Measurements from ENCODE around the gene BAIAP2L1. TPM values are rescaled to one million over a fixed set of nuclear protein-coding genes. Genes with fewer than 3 reads are reported as not detected.

BAIAP2L1 gene
- total RNA-seq, 4 donors from 2014 or later: 15.3 to 28.2 (median 19.8) TPM

DNA sequence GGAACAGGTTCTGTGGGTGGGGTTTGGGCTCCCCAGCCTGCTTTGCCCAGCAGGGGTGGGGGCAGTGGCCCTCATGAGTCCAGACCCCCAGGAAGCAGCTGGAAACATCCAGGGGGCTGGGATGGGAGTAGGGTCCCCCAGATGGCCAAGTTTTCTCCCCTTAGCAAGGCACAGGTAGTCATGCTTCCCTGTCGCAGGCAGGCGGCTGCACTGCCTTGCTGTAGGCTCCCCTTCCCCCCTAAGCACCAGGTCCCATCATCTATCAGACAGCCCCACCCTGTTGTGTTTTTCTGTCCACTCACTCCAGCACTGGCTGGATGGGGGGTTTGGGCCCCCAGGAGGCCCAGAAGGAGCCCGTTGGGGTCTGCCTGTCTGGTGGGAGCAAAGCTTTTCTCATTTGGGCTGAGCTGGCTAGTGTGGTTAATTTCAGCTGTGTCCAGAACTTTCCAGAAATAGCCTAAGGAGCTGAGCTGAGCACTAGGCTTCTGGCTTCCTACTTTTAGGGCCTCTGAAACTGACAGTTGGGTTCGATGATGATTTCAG is 111.5 kb downstream of the BAIAP2L1 start:
- WGBS, 2 donors: 88 to 97% methylated on average over 4 of the region's 4 CpGs
- Histone ChIP-seq H3K27ac (peak overlapping the region in 2 of 3 donors; percentile 30 to 58), H3K36me3 (peaks cover 22 to 36% of the 10 kb centered on the region in 2 donors), H3K27me3 (no peaks in the 10 kb centered on the region), H3K4me3 (replicated peaks in 1 of 3) (no peak overlapping the region), H3K9me3 (no peaks in the 10 kb centered on the region), H3K4me1 (peaks cover 38 to 56% of the 10 kb centered on the region in 2 donors)
- no peak for TF ChIP-seq POLR2A (IDR thresholded peaks at IDR 0.05)
- TF ChIP-seq, protein P1, sequence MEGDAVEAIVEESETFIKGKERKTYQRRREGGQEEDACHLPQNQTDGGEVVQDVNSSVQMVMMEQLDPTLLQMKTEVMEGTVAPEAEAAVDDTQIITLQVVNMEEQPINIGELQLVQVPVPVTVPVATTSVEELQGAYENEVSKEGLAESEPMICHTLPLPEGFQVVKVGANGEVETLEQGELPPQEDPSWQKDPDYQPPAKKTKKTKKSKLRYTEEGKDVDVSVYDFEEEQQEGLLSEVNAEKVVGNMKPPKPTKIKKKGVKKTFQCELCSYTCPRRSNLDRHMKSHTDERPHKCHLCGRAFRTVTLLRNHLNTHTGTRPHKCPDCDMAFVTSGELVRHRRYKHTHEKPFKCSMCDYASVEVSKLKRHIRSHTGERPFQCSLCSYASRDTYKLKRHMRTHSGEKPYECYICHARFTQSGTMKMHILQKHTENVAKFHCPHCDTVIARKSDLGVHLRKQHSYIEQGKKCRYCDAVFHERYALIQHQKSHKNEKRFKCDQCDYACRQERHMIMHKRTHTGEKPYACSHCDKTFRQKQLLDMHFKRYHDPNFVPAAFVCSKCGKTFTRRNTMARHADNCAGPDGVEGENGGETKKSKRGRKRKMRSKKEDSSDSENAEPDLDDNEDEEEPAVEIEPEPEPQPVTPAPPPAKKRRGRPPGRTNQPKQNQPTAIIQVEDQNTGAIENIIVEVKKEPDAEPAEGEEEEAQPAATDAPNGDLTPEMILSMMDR (IDR thresholded peaks at IDR 0.05): no peak
- no peak for DNase-seq
- intact Hi-C loops (cut with DNase I): no loop called here

DNA sequence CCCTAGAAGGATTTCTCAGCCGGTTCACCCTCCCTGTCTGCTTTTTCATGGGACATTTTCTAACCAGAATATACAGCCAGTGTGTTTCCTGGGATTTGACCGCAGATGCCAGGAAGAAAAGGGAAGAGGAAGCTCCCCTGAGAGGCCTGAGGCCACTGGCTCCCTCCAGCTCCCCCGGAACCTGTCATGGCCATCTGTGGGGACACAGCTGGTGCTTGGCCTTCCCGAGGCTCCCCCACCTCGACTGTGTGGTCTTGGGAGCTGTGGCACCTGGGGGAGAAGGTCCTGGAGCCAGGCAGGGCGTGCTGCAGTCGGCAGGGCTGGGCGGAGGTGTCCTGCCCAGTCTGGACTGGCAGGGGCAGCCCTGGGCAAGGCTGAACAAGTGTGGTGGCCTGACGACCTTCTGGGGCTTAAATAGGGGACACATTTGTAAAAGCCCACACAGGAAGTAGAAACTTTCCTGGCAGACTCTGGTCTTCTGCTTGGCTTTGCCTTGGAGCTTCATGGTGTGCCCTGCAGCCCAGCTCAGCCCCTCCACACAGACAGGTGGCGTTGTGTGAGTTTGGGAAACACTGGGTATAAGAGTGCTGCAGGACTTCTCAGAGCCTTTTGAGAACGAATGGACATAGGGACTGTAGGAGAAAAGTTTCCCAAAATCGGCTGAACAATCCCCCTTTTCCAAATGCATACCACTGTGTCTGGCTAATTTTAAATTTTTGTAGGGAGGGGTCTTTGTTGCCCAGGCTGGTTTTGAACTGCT is 112.6 kb downstream of the BAIAP2L1 start:
- WGBS, 2 donors: 81 to 90% methylated on average over 7 to 11 of the region's 12 CpGs
- H3K27ac ChIP-seq: peak overlapping the region in 1 of 3 donors; percentile 24
- no peak for DNase-seq
- H3K27me3 ChIP-seq: no peaks in the 10 kb centered on the region
- peaks cover 42 to 57% of the 10 kb centered on the region in 2 donors for H3K4me1 ChIP-seq
- H3K4me3 ChIP-seq (replicated peaks in 1 of 3): no peak overlapping the region
- intact Hi-C loops (cut with DNase I): no loop called here
- H3K36me3 ChIP-seq: peaks cover 22 to 28% of the 10 kb centered on the region in 2 donors
- TF ChIP-seq POLR2A (IDR thresholded peaks at IDR 0.05): no peak
- TF ChIP-seq, protein P1 (IDR thresholded peaks at IDR 0.05): no peak
- no peaks in the 10 kb centered on the region for H3K9me3 ChIP-seq

DNA sequence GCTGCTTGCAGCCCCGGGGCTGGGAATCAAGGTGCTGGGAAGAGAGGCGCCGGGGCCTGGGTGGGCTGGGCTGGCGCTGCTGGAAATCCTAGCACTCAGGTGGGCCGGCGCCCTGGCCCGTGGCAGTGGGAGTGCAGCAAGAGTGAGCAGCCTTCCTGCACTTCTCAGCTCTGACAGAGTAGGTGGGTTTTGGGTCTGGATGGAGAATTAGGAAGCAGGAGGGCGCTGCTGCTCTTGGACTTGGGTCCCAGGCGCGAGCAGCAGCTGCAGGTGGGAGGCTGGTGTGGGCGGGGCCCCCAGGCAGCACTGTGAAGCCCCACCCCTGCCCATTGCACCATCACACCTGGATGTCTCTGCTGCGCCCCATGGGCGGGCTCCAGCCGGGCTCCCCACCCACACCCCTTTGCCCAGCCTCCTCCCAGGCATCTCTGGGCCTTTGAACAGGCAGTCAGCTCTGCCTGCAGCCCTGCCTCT is 113.4 kb downstream of the BAIAP2L1 start:
- Histone ChIP-seq H3K36me3 (peaks cover 17 to 21% of the 10 kb centered on the region in 2 donors), H3K4me3 (replicated peaks in 1 of 3) (no peak overlapping the region)

DNA sequence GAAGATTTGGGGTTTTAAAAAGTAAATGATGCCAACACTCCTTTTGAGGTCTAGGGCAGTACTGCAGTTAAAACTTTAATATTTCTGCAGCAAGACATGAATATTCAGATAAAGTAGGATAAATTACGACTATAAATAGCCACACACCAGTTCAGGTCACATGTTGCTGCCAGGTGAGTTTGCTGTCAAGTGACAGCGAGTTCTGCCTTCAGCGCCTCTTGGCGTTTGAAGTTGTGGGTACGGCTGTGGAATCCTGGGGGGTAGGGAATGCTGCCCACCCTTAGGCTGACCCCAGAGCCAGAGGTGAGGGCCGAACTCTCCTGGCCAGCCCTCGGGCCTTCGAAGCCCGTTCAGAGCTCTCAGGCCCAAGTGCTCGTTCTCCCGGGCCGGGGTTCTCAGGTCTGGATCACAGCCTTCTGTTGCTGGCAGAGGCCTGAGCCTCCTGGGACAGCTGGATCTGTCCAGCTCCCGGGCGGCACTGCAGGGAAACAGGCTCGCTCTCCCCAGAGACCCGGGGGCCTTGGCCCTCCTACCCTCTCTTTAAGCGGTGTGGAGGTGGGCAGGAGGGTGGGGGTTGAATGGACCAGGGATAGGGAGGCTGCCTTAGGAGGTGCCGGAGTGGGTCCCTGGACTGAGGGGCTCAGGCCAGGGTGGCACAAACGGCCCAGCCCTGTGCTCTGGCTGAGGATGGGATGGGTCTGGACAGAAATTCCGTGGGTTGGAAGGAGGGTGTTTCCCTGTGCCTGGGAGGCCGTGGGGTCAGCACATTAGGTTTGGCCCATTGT is 114.0 kb downstream of the BAIAP2L1 start:
- H3K27me3 ChIP-seq: no peaks in the 10 kb centered on the region
- H3K4me1 ChIP-seq: peaks cover 49 to 64% of the 10 kb centered on the region in 2 donors
- peak overlapping the region; percentile 18 to 94 (median 92) for H3K27ac ChIP-seq
- H3K36me3 ChIP-seq: peaks cover 10 to 16% of the 10 kb centered on the region in 2 donors
- TF ChIP-seq, protein P1 (IDR thresholded peaks at IDR 0.05): no peak
- TF ChIP-seq POLR2A (IDR thresholded peaks at IDR 0.05): no peak
- H3K9me3 ChIP-seq: no peaks in the 10 kb centered on the region
- intact Hi-C loops (cut with DNase I): no loop called here
- H3K4me3 ChIP-seq (replicated peaks in 1 of 3): no peak overlapping the region
- peak; percentile 29 to 52 for DNase-seq
- 60 to 69% methylated on average over 9 to 21 of the region's 21 CpGs for WGBS, 2 donors

More for the DNA sequence above, 113.4 kb downstream of the BAIAP2L1 start:
- 75% methylated on average over 11 of the region's 14 CpGs; no CpG with 5 or more reads in 1 of the 2 donors for WGBS, 2 donors
- TF ChIP-seq POLR2A (IDR thresholded peaks at IDR 0.05): no peak
- TF ChIP-seq, protein P1 (IDR thresholded peaks at IDR 0.05): no peak
- no peaks in the 10 kb centered on the region for H3K27me3 ChIP-seq
- no peaks in the 10 kb centered on the region for H3K9me3 ChIP-seq
- DNase-seq: no peak
- H3K27ac ChIP-seq: peak overlapping the region in 2 of 3 donors; percentile 24 to 92
- peaks cover 48 to 64% of the 10 kb centered on the region in 2 donors for H3K4me1 ChIP-seq
- intact Hi-C loops (cut with DNase I): no loop called here

Data from thyroid gland (tissue), 4 donors.